Activated CD4-positive, alpha-beta T cell treated with anti-CD3 and anti-CD28 coated beads for 36 hours (primary cell): Measurements from ENCODE around the gene SNX14. TPM values are rescaled to one million over a fixed set of nuclear protein-coding genes. Genes with fewer than 3 reads are reported as not detected.

ENCODE experiments used
- ATAC-seq: fragments of 200-7000 bp; cut with Tn5 transposase; one replicate; pipeline ENCODE4 v1.10.0; 2021; ENCODE audit warnings: mild to moderate bottlenecking, moderate library complexity
- CTCF ChIA-PET: fragments of 350-600 bp; sonication (Branson Sonifier 250); formaldehyde crosslinking; loops from one replicate; lab custom pipeline; 2021; ENCODE audit warnings: antibody characterized with exemption; lab: Charles Lee
- POLR2A ChIA-PET: fragments of 350-600 bp; sonication (Branson Sonifier 250); formaldehyde crosslinking; loops from one replicate; lab custom pipeline; 2021; ENCODE audit warnings: antibody characterized with exemption, inconsistent platforms; lab: Charles Lee
- DNase-seq: peaks from one replicate; pipeline ENCODE4 v3.0.0-alpha.2; 2020
- H3K27ac Mint-ChIP-seq: one replicate; pipeline ENCODE4 v1.8.0; 2021; ENCODE audit warnings: mixed read lengths
- H3K27me3 Mint-ChIP-seq: one replicate; pipeline ENCODE4 v1.8.0; 2021; ENCODE audit warnings: mixed read lengths
- H3K36me3 Mint-ChIP-seq: one replicate; pipeline ENCODE4 v1.8.0; 2021; ENCODE audit warnings: low read depth, mixed read lengths
- H3K4me1 Mint-ChIP-seq: one replicate; pipeline ENCODE4 v1.8.0; 2021; ENCODE audit warnings: mixed read lengths
- H3K4me3 Mint-ChIP-seq: one replicate; pipeline ENCODE4 v1.8.0; 2021; ENCODE audit warnings: mild to moderate bottlenecking, moderate library complexity, mixed read lengths
- H3K9me3 Mint-ChIP-seq: one replicate; pipeline ENCODE4 v1.8.0; 2021; ENCODE audit warnings: low read depth, mixed read lengths
- intact Hi-C, 2 experiments: fragments of 100-400 bp; cut with DNase I in 1 of 2; cut with micrococcal nuclease in 1 of 2; formaldehyde crosslinking; loops; one replicate each; pipeline versions ENCODE4 v1.14.2 to v1.15.1; 2022 to 2024; cut with DNase I, micrococcal nuclease
- total RNA-seq, 2 experiments: library from RNA; stranded (reverse); gene quantifications; one replicate each; pipeline ENCODE4 v1.2.3, GENCODE V29; 2021

SNX14 gene
- total RNA-seq, 2 experiments from 2014 or later: 38.4 to 54.7 TPM

GRCh38 chr6:85482206-85482904 is 111.3 kb downstream of the SNX14 start:
- ChIA-PET POLR2A (no interaction called here), CTCF (interaction anchor here (0.6 to 5.3 kb wide), 45 partner anchors 9 to 1867 kb away, joined by 3 to 72 read pairs (median 5); partner anchors contain the start of genes NT5E and SNX14)
- Mint-ChIP-seq H3K4me1 (peaks cover 9% of the 10 kb centered on the region), H3K36me3 (no peaks in the 10 kb centered on the region), H3K9me3 (no peaks in the 10 kb centered on the region), H3K27me3 (no peaks in the 10 kb centered on the region), H3K4me3 (no peak overlapping the region), H3K27ac (peak overlapping the region; percentile 23)
- no peak for DNase-seq
- peak; percentile 10 for ATAC-seq
- intact Hi-C loops: loop anchor here in 1 of 2 experiments (5.0 kb wide), 1 partner anchor 35 kb away; no protein-coding TSS in a partner anchor

- Mint-ChIP-seq H3K27ac (no peak overlapping the region), H3K4me3 (no peak overlapping the region), H3K9me3 (no peaks in the 10 kb centered on the region), H3K27me3 (peaks cover 2% of the 10 kb centered on the region), H3K4me1 (peaks cover 9% of the 10 kb centered on the region), H3K36me3 (no peaks in the 10 kb centered on the region)
- DNase-seq: no peak
- ChIA-PET POLR2A (interaction anchor here (0.6 kb wide), 1 partner anchor 122 kb away, joined by 3 read pairs; no protein-coding TSS in a partner anchor), CTCF (interaction anchor here (0.5 to 5.1 kb wide), 5 partner anchors 14 to 161 kb away, joined by 3 to 24 read pairs (median 4); partner anchors contain the start of gene NT5E)
- intact Hi-C loops: no loop called here
- ATAC-seq: no peak
Observed at GRCh38 chr6:85479208-85479607, 114.5 kb downstream of the SNX14 start.

- Mint-ChIP-seq H3K36me3 (no peaks in the 10 kb centered on the region), H3K4me1 (no peaks in the 10 kb centered on the region), H3K4me3 (no peak overlapping the region), H3K9me3 (no peaks in the 10 kb centered on the region), H3K27me3 (peaks cover 2% of the 10 kb centered on the region), H3K27ac (no peak overlapping the region)
- intact Hi-C loops: no loop called here
- ATAC-seq (no peak), DNase-seq (no peak)
- POLR2A ChIA-PET: no interaction called here
- CTCF ChIA-PET: interaction anchor here (0.7 to 0.9 kb wide), 3 partner anchors 19 to 60 kb away, joined by 3 read pairs; no protein-coding TSS in a partner anchor
Observed at GRCh38 chr6:85476532-85476931, 117.1 kb downstream of the SNX14 start.

- ATAC-seq (no peak), DNase-seq (no peak)
- POLR2A ChIA-PET: interaction anchor here (0.5 kb wide), 1 partner anchor 12 kb away, joined by 3 read pairs; no protein-coding TSS in a partner anchor
- H3K9me3 Mint-ChIP-seq: no peaks in the 10 kb centered on the region
- peaks cover 2% of the 10 kb centered on the region for H3K27me3 Mint-ChIP-seq
- H3K4me3 Mint-ChIP-seq: no peak overlapping the region
- no peak overlapping the region for H3K27ac Mint-ChIP-seq
- CTCF ChIA-PET: interaction anchor here (2.2 kb wide), 1 partner anchor 10 kb away, joined by 18 read pairs; no protein-coding TSS in a partner anchor
- intact Hi-C loops: no loop called here
- H3K4me1 Mint-ChIP-seq: no peaks in the 10 kb centered on the region
- no peaks in the 10 kb centered on the region for H3K36me3 Mint-ChIP-seq
Observed at GRCh38 chr6:85473748-85474147, 119.9 kb downstream of the SNX14 start.

- Mint-ChIP-seq H3K27ac (no peak overlapping the region), H3K9me3 (no peaks in the 10 kb centered on the region), H3K36me3 (no peaks in the 10 kb centered on the region), H3K4me1 (peaks cover 3% of the 10 kb centered on the region), H3K4me3 (no peak overlapping the region), H3K27me3 (peaks cover 4% of the 10 kb centered on the region)
- DNase-seq: no peak
- ATAC-seq: no peak
- ChIA-PET CTCF (interaction anchor here (2.2 kb wide), 1 partner anchor 11 kb away, joined by 18 read pairs; no protein-coding TSS in a partner anchor), POLR2A (no interaction called here)
- intact Hi-C loops: no loop called here
Observed at GRCh38 chr6:85472744-85473143, 120.9 kb downstream of the SNX14 start.

- DNase-seq (no peak), ATAC-seq (no peak)
- ChIA-PET POLR2A (no interaction called here), CTCF (interaction anchor here (3.1 kb wide), 1 partner anchor 13 kb away, joined by 17 read pairs; no protein-coding TSS in a partner anchor)
- H3K9me3 Mint-ChIP-seq: no peaks in the 10 kb centered on the region
- intact Hi-C loops: no loop called here
- H3K4me3 Mint-ChIP-seq: no peak overlapping the region
- H3K27ac Mint-ChIP-seq: no peak overlapping the region
- H3K4me1 Mint-ChIP-seq: peaks cover 23% of the 10 kb centered on the region
- H3K27me3 Mint-ChIP-seq: peaks cover 2% of the 10 kb centered on the region
- no peaks in the 10 kb centered on the region for H3K36me3 Mint-ChIP-seq
Observed at GRCh38 chr6:85470023-85470410, 123.6 kb downstream of the SNX14 start.

GRCh38 chr6:85469276-85470022 is 124.2 kb downstream of the SNX14 start:
- Mint-ChIP-seq H3K27me3 (peaks cover 2% of the 10 kb centered on the region), H3K36me3 (no peaks in the 10 kb centered on the region), H3K27ac (no peak overlapping the region), H3K9me3 (no peaks in the 10 kb centered on the region), H3K4me1 (peaks cover 28% of the 10 kb centered on the region), H3K4me3 (no peak overlapping the region)
- POLR2A ChIA-PET: no interaction called here
- intact Hi-C loops: no loop called here
- no peak for DNase-seq
- no peak for ATAC-seq
- CTCF ChIA-PET: interaction anchor here (3.1 kb wide), 1 partner anchor 14 kb away, joined by 17 read pairs; no protein-coding TSS in a partner anchor

- intact Hi-C loops: no loop called here
- POLR2A ChIA-PET: no interaction called here
- CTCF ChIA-PET: interaction anchor here (0.5 to 3.1 kb wide), 4 partner anchors 8 to 111 kb away, joined by 3 to 17 read pairs (median 4); no protein-coding TSS in a partner anchor
- Mint-ChIP-seq H3K4me1 (peaks cover 40% of the 10 kb centered on the region), H3K9me3 (no peaks in the 10 kb centered on the region), H3K4me3 (no peak overlapping the region), H3K27me3 (peaks cover 2% of the 10 kb centered on the region), H3K27ac (no peak overlapping the region), H3K36me3 (no peaks in the 10 kb centered on the region)
- no peak for ATAC-seq
- no peak for DNase-seq
Observed at GRCh38 chr6:85468326-85468725, 125.3 kb downstream of the SNX14 start.

- Mint-ChIP-seq H3K27me3 (peaks cover 4% of the 10 kb centered on the region), H3K4me1 (peaks cover 65% of the 10 kb centered on the region), H3K36me3 (no peaks in the 10 kb centered on the region), H3K27ac (peak overlapping the region; percentile 93), H3K4me3 (no peak overlapping the region), H3K9me3 (no peaks in the 10 kb centered on the region)
- ChIA-PET CTCF (interaction anchor here (0.8 to 1.0 kb wide), 2 partner anchors 11 to 17 kb away, joined by 3 read pairs; no protein-coding TSS in a partner anchor), POLR2A (no interaction called here)
- intact Hi-C loops: loop anchor here (1.0 to 2.0 kb wide), 5 partner anchors 18 to 213 kb away; partner anchors contain the start of gene SNX14 (in 1 of the 2)
- DNase-seq (no peak), ATAC-seq (no peak)
Observed at GRCh38 chr6:85465762-85466161, 127.9 kb downstream of the SNX14 start.

GRCh38 chr6:85464722-85465150 is 128.9 kb downstream of the SNX14 start:
- Mint-ChIP-seq H3K36me3 (no peaks in the 10 kb centered on the region), H3K4me1 (peaks cover 72% of the 10 kb centered on the region), H3K27ac (peak overlapping the region; percentile 93), H3K27me3 (peaks cover 4% of the 10 kb centered on the region), H3K9me3 (no peaks in the 10 kb centered on the region), H3K4me3 (peak overlapping the region; percentile 46)
- ATAC-seq (peak; percentile 81), DNase-seq (peak; percentile 69)
- ChIA-PET CTCF (interaction anchor here (1.0 to 3.0 kb wide), 4 partner anchors 15 to 31 kb away, joined by 3 to 17 read pairs (median 8); partner anchors contain the start of gene NT5E), POLR2A (interaction anchor here (0.5 to 2.6 kb wide), 3 partner anchors 15 to 105 kb away, joined by 3 to 13 read pairs (median 4); partner anchors contain the start of gene NT5E)
- intact Hi-C loops: loop anchor here (1.0 to 5.0 kb wide), 11 partner anchors 14 to 214 kb away; partner anchors contain the start of genes SNX14 (in 2 of the 2) and NT5E (in 1 of the 2)
